ENCODE measurements around the gene LRRC53. TPM values are rescaled to one million over a fixed set of nuclear protein-coding genes. Genes with fewer than 3 reads are reported as not detected.

Gene LRRC53
- total RNA-seq, 1 experiment from 2014 or later, result not detected

DNA sequence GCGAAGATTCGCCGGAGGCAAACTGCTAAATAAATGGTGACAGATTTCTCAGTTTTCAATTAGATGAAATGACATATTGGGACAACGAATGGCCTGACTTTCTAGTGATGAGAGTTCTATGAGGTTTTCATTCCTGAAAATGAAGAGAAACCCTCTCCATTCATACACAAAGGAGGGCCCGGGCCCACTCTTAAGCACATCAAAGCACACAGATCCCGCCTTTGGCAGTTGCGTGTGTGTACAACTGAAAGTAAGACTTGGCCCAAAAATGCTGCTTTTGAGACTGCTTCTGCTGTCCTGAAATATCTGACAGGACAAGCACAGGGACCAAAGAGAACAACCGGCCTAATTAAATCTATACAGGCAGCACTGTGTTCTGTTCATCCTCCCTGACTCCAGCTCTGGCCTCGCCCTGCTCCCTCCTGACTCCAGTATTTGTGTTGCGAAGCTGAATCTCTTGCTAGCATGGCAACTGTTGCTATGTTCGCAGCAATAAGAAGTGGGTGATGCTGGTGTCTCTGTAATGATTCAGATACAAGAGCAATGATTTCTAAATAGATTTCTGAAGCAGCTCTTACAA, 7.4 kb downstream of the LRRC53 start:
- no peak overlapping the region for H3K27ac ChIP-seq (ENCODE audit: low read length)
- no peak for ATAC-seq
- H3K27me3 ChIP-seq (ENCODE audit: control insufficient read depth, insufficient read depth, low read length), result no peaks in the 10 kb centered on the region
- no peak overlapping the region for H3K4me3 ChIP-seq (ENCODE audit: low read depth in 2 of 2, low read length in 2 of 2)
- no peak for DNase-seq (ENCODE audit: low read depth, low spot score)
- BruUV-seq (replicated peaks), result no TSS peak
- in situ Hi-C loops (cut with HindIII; ENCODE audit: low pct_unique_long_range_greater_than_20kb, low sequenced_read_pairs), result no loop called here
- TF ChIP-seq SIN3A (IDR thresholded peaks at IDR 0.05; ENCODE audit: borderline replicate concordance, insufficient read depth, low read depth, low read length), result no peak
- TF ChIP-seq, protein P1, sequence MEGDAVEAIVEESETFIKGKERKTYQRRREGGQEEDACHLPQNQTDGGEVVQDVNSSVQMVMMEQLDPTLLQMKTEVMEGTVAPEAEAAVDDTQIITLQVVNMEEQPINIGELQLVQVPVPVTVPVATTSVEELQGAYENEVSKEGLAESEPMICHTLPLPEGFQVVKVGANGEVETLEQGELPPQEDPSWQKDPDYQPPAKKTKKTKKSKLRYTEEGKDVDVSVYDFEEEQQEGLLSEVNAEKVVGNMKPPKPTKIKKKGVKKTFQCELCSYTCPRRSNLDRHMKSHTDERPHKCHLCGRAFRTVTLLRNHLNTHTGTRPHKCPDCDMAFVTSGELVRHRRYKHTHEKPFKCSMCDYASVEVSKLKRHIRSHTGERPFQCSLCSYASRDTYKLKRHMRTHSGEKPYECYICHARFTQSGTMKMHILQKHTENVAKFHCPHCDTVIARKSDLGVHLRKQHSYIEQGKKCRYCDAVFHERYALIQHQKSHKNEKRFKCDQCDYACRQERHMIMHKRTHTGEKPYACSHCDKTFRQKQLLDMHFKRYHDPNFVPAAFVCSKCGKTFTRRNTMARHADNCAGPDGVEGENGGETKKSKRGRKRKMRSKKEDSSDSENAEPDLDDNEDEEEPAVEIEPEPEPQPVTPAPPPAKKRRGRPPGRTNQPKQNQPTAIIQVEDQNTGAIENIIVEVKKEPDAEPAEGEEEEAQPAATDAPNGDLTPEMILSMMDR (IDR thresholded peaks at IDR 0.05), result no peak
- TF ChIP-seq, protein P2, sequence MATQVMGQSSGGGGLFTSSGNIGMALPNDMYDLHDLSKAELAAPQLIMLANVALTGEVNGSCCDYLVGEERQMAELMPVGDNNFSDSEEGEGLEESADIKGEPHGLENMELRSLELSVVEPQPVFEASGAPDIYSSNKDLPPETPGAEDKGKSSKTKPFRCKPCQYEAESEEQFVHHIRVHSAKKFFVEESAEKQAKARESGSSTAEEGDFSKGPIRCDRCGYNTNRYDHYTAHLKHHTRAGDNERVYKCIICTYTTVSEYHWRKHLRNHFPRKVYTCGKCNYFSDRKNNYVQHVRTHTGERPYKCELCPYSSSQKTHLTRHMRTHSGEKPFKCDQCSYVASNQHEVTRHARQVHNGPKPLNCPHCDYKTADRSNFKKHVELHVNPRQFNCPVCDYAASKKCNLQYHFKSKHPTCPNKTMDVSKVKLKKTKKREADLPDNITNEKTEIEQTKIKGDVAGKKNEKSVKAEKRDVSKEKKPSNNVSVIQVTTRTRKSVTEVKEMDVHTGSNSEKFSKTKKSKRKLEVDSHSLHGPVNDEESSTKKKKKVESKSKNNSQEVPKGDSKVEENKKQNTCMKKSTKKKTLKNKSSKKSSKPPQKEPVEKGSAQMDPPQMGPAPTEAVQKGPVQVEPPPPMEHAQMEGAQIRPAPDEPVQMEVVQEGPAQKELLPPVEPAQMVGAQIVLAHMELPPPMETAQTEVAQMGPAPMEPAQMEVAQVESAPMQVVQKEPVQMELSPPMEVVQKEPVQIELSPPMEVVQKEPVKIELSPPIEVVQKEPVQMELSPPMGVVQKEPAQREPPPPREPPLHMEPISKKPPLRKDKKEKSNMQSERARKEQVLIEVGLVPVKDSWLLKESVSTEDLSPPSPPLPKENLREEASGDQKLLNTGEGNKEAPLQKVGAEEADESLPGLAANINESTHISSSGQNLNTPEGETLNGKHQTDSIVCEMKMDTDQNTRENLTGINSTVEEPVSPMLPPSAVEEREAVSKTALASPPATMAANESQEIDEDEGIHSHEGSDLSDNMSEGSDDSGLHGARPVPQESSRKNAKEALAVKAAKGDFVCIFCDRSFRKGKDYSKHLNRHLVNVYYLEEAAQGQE (IDR thresholded peaks at IDR 0.05; ENCODE audit: insufficient read depth in 1 of 2, low read depth in 2 of 2, low read length in 1 of 2), result no peak
- TF ChIP-seq TCF7L2 (IDR thresholded peaks at IDR 0.05; ENCODE audit: low read depth, low read length), result no peak
- no peak for TF ChIP-seq POLR2AphosphoS5 (IDR thresholded peaks at IDR 0.05; ENCODE audit: low read depth, low read length)
- no peaks in the 10 kb centered on the region for H3K9me3 ChIP-seq (ENCODE audit: control insufficient read depth, insufficient read depth, low read depth, low read length)
- ChIA-PET POLR2A (no interaction called here), CTCF (no interaction called here)
- no peaks in the 10 kb centered on the region for H3K4me1 ChIP-seq (ENCODE audit: control insufficient read depth, insufficient read depth, low read length)
- intact Hi-C loops (cut with micrococcal nuclease; ENCODE audit: unreplicated experiment), result loop anchor here (10.0 kb wide), 1 partner anchor 180 kb away; no protein-coding TSS in a partner anchor
- H3K36me3 ChIP-seq (ENCODE audit: control insufficient read depth, insufficient read depth, low read length), result no peaks in the 10 kb centered on the region

DNA sequence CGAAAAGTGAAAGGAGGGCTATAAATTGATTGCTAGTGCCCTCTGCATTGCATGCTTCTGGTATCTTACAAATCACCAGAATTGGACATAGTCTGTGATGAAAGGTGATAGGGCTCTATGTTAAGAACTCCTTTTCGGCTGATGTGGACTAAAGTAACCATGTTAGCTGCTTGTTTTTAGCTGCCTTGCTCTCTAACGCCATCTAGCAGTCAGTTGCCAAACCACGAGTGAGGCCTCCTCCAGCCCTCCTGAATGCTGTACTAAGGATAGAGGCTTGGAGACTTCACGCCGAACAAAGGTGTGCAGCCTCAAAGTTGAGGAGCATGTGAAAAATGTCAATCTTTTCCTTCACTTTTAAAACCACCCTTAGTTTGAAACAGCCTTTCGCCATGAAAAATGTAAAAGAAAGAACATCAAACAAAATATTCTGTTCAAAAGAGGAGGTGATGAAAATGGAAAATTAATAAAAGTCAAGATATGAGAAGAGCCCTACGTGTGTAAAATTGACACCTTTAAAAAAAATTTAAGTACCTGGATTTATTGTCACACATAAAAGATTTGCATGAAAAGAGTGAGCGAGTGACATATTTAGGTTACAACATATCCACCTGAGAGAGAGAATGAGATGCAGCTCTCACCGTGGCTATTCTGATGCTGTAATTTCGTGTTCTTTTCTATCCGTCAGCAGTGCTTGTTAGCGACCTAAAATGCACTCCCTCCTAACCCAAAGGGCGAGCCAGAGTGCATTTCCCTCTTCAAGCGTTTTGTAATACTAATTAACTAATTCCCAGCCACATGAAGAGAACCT, 8.1 kb downstream of the LRRC53 start:
- Histone ChIP-seq H3K9me3 (ENCODE audit: control insufficient read depth, insufficient read depth, low read depth, low read length) (no peaks in the 10 kb centered on the region), H3K36me3 (ENCODE audit: control insufficient read depth, insufficient read depth, low read length) (no peaks in the 10 kb centered on the region), H3K27me3 (ENCODE audit: control insufficient read depth, insufficient read depth, low read length) (no peaks in the 10 kb centered on the region), H3K4me1 (ENCODE audit: control insufficient read depth, insufficient read depth, low read length) (no peaks in the 10 kb centered on the region), H3K4me3 (ENCODE audit: low read depth in 2 of 2, low read length in 2 of 2) (no peak overlapping the region), H3K27ac (ENCODE audit: low read length) (no peak overlapping the region)
- intact Hi-C loops (cut with micrococcal nuclease; ENCODE audit: unreplicated experiment) (loop anchor here (10.0 kb wide), 1 partner anchor 180 kb away; no protein-coding TSS in a partner anchor), in situ Hi-C loops (cut with HindIII; ENCODE audit: low pct_unique_long_range_greater_than_20kb, low sequenced_read_pairs) (no loop called here)
- BruUV-seq (replicated peaks), result no TSS peak
- ChIA-PET CTCF (interaction anchor here (0.6 kb wide), 1 partner anchor 964 kb away, joined by 3 read pairs; no protein-coding TSS in a partner anchor), POLR2A (no interaction called here)
- TF ChIP-seq SIN3A (IDR thresholded peaks at IDR 0.05; ENCODE audit: borderline replicate concordance, insufficient read depth, low read depth, low read length), result no peak
- TF ChIP-seq, protein P2 (IDR thresholded peaks at IDR 0.05; ENCODE audit: insufficient read depth in 1 of 2, low read depth in 2 of 2, low read length in 1 of 2), result no peak
- TF ChIP-seq, protein P1 (IDR thresholded peaks at IDR 0.05), result peak; percentile 92
- no peak for TF ChIP-seq TCF7L2 (IDR thresholded peaks at IDR 0.05; ENCODE audit: low read depth, low read length)
- DNase-seq (ENCODE audit: low read depth, low spot score) (peak; percentile 65), ATAC-seq (peak; percentile 95)
